GM18909 (cell line): ENCODE data around the gene MPV17.
"Not testable (repeated sequence)": the region's sequence is repeated elsewhere in the genome, so short reads cannot be mapped to it uniquely, and the experiment has no call there.

Experiments used
- ATAC-seq: cut with Tn5 transposase; IDR thresholded peaks from one replicate; pipeline ENCODE4 v1.9.1; 2021; ENCODE audit warnings: mild to moderate bottlenecking; ENCODE audit not compliant: unreplicated experiment, poor library complexity

The MPV17 gene

DNA sequence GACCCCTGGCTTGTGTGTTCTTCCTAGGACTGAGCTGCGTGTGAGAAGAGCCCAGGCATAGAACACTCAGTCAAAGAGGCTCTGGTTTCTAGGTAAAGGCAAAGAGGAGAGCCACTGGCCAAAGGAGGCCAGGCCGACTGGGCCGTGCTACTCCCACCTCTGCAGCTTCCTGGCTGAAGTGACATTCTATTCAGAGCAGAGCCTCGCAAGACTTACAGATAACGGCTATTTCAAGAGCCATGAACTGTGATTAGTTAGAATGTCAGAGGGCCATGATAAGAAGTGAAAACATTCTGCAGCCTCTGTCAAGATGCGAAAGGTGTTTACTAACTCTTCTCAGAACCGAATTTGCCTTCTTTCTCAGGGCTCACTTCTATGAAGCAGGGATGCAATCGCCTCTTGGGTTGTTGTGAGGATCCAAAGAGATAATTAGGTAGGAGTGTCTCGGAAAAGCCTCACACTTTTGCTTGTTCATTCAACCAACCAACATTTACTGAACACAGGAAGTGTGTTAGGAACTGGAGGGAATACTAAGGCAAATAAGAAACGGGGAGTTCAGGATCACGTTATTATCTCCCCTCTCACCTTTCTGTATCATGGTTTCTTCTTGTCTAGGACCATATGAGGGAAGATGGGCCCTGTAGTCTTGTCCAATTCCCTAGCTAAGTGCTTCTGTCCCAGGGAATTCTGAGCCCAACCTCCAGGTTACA is 51.1 kb downstream of the MPV17 start:
- ATAC-seq, result no peak

- no peak for ATAC-seq
Measured at GRCh38 chr2:27270670-27271069, 52.2 kb downstream of the MPV17 start.

DNA sequence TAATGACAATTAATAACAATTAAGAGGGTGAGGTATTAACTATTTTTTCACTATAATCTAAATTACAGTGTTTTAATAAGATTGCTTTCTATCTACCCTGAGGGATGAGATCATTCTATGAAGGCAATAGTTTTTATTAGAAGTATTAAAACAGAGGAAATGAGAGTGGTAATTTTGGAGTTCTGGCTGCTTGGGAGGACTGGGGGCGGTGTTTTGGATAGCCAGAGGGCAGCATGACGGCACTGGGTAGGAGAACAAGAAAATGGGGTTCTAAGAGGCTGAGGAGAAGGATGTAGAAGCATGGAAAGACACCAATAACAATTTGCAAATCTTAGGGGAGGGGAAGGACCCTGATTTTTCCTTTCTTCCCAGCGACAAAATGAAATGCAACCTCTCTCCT is 52.8 kb downstream of the MPV17 start:
- no peak for ATAC-seq

GRCh38 chr2:27268296-27268695 is 54.6 kb downstream of the MPV17 start:
- not testable (repeated sequence) for ATAC-seq

DNA sequence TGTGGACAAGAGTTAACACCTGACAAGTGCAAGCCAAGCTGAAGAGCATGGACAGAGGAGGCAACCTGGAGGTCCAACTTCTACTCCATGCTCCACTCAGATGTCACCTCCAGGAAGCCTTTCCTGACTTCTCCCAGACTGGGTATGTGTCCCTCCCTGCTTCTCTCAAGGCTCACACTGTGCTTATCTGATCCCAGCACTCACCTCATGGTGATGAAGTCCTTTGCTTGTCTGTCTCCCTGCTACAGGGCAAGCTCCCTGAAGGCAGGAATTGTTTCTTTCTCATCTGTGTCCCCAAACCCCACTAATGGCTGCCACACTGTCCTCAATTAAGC is 57.4 kb downstream of the MPV17 start:
- ATAC-seq, result no peak

GRCh38 chr2:27264753-27265535 is 58.0 kb downstream of the MPV17 start:
- no peak for ATAC-seq

DNA sequence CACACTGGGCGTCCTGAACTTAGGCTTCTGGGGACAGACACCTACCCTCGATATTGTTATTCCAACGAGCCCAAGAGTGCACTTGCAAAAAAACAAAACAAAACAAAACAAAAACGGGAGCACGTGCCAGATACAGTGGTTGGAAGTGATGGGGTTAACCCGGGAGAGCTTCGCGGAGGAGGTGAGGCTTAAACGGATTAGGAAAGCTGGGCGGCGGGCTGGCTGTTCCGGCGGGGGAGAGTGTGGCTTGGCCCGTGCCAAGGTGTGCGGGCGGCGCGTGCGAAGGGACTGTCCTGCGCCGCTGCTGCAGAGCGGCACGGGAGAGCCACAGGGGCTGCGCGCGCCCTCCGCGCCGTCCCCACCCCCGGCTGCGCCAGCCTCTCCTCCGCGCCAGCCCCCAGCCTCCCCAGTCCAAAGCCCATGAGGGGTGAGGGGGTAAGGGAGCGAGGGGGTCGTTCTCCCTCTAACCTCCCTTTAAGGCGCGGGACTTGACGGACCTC is 58.6 kb downstream of the MPV17 start:
- ATAC-seq, result no peak

DNA sequence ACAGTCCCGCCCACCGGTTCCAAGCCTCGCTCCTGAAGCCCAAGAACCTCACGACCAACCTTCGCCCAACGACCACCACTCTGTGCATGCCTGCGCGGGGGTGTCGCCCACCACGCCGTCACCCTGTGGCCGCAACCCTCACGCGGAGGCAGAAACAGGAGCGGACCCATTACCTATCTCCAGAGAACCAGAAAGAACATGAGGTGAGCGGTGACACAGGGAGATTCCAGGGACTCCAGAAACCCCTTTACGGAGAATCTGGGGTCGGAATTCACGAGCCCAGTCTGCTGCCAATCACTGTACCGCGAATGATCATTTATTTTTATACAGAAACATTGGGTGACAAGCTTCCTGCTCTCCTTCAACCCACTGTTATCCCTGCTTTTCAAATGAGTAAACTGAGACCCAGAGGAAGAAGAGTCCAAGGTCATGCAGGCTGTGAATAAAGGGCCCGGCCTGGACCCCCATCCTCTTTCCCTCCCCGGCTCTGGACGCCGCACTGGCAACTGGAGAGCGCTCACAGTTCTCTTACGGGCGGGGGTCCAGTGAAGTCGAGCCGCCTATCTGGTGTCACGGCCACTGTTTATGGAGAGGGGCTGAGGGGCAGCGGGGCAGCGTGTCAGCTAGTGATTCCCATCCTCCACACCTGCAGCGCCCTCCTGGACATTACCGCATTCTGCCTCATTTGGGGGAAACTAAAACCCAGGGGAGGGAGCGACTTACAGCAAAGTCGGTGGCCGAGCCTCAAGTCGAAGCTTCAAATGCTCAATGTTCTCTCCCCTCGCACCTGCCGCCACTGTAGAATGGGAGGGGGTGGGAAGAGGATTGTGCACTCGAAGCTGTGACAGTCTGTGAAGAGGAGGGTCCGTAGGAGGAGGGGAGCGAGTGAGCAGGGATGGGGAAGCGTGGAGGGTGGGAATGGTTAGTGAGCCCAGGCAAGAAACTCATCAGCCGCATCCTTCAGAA is 59.3 kb downstream of the MPV17 start:
- ATAC-seq, result no peak

- no peak for ATAC-seq
Measured at GRCh38 chr2:27262379-27263286, 60.3 kb downstream of the MPV17 start, which contains the start of gene SLC30A3. Gene SLC30A3, minus strand, starts transcription at chr2:27263047. Its CDS starts 141 bp downstream, at chr2:27262906.

DNA sequence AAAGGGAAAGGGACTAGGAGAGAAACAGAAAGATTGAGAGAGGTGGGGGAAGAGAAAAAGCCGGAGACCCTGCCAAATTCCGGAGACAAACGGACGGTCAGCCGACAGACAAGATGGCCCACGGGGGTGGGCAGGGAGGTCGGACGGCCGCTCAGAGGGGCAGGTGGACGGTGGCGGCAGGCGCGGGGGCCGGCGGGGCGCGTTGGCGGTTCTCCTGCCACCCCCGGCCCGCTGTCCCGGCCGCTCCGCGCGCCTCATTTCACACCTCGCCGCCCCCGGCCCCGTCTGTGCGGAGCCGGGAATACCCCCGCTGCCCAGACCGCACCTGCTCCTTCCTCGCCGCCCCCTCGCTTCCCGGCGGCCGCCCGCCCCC is 61.0 kb downstream of the MPV17 start:
- ATAC-seq, result no peak

DNA sequence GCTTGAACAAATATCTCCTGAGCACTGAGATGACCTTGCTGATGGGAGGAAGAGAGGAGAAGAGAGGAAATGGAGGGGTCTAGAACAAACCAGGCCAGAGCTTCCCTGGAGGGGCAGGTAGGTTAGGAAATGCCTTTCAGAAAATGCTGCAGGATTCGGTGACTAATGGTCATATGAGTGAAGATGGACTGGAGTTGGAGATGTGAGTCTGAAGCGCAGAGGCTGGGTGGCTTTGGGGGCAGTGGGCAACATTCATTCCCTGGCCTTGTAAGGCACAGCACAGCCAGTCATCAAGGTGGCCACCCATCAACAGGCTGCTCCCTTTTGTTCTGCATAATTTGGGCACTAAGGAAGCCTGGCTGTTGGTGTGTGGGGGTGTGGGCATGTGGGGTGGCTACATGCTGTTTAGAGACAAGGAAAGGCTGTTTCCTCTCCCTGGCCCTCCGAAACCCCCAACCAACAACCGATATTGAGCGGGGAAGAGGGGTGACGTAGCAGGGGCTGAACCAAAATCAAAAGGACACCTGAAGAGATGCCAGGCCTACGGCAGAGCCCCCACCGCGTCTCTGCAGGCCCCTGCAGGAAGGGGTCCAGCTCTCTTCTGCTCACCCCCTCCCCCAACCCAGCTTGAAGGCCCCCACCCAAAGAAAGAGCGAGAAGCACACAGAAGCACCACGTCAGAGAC is 61.5 kb downstream of the MPV17 start:
- no peak for ATAC-seq
